GM15510 (cell line): ENCODE measurements around the gene HOXC4.

Source experiments
- POLR2A ChIP-seq: IDR thresholded peaks from 3 replicates; pipeline ENCODE4 v1.6.1; 2011; ENCODE audit warnings: borderline replicate concordance; ENCODE audit not compliant: insufficient read length; ENCODE audit errors: extremely low read depth

Gene HOXC4

DNA sequence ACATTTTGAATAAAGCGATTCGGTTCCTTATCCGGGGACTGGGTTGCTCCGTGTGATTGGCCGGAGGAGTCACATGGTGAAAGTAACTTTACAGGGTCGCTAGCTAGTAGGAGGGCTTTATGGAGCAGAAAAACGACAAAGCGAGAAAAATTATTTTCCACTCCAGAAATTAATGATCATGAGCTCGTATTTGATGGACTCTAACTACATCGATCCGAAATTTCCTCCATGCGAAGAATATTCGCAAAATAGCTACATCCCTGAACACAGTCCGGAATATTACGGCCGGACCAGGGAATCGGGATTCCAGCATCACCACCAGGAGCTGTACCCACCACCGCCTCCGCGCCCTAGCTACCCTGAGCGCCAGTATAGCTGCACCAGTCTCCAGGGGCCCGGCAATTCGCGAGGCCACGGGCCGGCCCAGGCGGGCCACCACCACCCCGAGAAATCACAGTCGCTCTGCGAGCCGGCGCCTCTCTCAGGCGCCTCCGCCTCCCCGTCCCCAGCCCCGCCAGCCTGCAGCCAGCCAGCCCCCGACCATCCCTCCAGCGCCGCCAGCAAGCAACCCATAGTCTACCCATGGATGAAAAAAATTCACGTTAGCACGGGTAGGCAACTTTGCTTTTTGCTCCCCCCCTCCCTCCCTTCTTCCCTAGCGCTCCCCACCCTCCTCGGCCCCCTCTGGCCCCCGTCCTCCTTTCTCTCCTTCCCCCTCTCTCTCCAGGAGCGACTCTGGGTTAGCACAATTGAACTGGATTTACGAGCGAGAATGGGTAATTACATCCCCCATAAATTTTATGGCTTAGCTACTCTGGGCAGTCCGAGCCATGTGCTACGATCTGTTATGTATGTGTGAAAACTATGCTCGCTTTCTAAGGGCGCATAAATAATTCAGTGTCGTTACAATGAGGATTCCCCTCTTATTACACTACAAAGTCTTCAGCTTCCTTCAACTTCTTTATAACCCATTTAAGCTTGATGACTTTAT lies at the start of gene HOXC4:
HOXC4 (plus strand) TSS at position 85 of the 991 bp plus-strand sequence; CDS start at position 173, 88 bp downstream.
- TF ChIP-seq POLR2A, result no peak

DNA sequence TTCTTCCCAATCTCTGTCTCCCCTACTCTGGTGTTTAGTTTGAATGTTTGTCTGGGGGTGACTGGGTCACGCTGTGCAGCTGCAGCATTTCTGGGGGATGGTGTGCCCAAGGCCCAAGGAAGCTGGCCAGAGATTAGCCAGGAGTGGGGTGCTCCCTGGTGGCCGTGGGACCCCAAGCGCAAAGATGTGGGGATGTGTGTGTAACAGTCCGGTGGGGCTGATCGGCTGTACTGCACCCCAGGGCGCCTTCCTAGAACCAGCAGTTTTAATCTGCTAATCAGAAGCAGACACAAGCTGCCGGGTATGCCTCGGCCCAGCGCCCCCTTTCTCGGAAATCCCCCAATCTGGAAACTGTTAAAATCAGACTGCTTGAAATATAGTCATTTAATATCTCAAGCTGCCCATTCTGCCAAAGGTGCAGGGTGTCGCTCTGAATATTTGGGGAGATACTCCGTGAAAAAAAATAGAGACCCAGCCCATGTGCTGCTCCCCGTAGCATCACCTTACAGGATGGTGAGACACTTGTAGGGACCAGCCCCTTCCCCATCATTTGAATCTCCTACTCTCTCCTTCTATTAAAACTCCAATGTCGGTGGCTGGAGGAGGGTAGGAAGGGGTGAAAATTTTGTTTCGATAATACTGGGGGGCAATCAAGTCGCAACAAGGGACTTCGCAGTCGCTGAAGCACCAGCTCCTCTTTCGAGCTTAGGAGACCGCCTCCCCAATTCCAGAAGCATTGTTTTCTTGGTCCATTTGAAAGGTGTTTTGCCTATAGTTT lies 49.4 kb upstream of the HOXC4 start:
- no peak for TF ChIP-seq POLR2A

DNA sequence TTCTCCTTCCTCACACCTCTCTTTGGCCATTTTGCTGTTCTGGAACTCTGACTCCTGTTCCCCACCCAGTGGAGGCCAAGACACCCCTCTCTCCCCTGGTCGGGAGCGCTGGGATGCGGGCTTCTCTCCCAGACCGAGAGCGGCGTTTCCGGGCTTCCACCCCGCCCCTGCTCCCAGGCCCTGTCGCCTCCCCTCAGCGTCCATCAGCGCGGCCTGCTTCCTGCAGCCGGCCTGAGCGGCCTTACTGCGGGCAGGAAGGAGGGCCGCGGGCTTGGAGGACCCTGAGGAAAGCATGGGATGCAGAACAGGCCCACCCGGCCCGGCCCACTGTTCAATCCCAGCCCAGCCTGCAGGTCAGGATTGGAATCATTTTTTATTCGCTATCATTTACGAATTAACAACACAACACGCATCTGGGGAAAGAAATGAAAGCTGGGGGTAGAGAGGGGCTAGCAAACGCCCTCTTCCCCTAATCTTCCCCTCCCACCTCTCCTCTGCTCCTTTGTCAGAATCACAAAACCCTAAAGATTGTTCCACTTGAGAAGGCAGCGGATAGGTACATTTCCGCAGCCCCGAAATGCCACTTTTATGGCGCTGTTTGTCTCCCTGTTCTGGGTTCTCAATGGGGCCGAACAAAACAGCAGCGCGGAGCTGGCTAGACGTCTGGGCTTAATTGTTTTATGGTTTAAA lies 48.6 kb upstream of the HOXC4 start:
- TF ChIP-seq POLR2A, result no peak

DNA sequence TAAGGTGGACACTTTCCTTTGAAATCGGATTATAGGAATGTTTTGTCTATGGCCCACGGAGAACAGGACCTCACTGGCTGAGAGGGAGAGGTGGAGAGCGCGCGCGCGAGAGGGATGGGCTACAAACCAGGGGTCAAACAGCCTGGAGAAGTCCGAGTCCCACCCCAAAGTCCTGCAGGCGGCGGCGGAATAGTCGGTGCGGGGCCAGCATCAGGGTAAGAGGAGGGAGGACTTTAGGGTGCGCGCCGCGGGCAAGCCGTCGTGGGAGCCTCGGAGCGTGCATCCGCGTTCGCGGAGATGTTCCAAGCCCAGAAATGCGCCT lies 48.1 kb upstream of the HOXC4 start:
- no peak for TF ChIP-seq POLR2A

DNA sequence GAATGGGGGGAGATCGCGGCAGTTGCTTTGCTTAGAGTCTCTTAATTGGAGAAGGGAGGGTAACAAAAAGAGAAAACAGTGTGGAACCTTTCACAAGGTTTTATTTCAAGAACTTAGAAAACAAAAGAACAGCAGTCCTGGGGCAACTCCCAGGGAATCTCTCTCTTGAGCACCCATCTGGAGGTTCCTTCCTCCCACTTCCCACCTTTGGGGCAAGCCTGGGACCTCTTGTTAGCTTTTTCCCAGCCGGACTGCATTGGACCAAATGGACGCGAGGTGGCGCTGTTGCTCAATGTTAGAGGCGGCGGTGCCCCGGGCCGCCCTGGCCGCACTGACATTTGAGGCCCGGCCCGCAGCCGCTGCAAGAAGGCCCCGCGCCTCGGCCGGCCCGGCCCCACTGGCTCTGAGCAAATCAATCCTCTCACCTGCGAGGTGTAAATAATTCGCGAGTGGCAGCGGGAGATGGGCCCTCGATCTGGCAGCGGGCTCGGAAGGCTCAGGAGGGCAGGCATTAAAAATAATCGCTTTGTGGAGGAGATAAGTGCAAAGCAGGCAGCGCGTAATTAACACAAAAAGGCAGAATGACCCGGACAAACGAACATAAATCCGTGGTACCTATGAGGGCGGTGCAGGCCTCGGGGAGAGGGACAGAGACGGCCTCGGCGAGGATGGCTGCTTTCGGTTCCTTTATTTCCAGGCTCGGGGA lies 47.6 kb upstream of the HOXC4 start:
- TF ChIP-seq POLR2A, result no peak

GRCh38 chr12:54006559-54007220 lies 46.9 kb upstream of the HOXC4 start:
- no peak for TF ChIP-seq POLR2A

DNA sequence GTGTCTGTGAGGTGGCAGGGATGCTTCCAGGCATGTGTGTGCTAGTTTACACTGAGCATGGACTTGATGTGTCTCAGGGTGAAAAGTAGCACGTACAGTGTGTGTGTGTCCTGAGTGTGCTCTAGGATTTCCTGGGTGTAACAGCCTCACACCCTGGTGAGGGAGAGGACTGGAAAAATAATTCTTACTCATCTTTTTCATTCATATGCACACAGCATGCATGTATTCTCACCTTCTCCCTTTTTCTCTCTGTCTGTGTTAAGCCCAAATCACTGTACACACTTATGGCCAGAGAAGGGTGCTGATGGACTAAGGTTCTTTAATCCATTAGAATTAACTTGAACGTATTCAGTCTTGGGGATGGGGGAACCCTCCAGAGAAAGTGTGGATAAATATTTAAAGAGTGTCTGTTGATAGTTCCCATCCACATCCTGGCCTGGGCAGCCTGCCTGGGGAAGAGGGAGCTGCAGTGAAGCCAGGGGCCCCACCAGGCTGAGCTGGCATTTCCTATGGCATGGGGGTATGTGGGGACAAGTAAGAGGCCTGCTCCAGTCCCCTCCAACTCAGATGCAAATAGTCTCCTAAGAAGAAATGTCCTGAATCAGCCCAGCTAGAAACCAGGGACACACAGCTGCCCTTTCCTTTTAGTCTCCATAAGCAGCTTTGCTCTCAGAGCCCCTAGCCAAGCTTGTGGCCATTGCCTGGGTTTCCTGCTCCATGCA lies 45.9 kb upstream of the HOXC4 start:
- TF ChIP-seq POLR2A, result no peak

DNA sequence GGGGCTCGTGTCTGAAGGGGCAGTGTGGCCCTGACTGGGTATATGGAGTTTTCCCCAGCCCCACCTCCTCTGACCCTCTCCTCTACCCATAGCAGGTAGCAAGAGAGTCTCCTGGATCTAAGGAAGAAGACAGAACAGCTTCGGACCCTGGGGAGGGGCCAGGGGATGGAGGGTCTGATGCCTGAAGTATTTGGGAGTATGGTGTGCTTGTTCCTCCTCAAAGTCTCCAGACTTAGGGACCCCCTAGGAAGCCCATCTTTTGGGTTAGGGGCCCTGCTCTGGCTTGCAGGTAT lies 45.4 kb upstream of the HOXC4 start:
- TF ChIP-seq POLR2A, result no peak

- TF ChIP-seq POLR2A, result no peak
These were observed 44.2 kb upstream of the HOXC4 start for GRCh38 chr12:54009171-54010052.

DNA sequence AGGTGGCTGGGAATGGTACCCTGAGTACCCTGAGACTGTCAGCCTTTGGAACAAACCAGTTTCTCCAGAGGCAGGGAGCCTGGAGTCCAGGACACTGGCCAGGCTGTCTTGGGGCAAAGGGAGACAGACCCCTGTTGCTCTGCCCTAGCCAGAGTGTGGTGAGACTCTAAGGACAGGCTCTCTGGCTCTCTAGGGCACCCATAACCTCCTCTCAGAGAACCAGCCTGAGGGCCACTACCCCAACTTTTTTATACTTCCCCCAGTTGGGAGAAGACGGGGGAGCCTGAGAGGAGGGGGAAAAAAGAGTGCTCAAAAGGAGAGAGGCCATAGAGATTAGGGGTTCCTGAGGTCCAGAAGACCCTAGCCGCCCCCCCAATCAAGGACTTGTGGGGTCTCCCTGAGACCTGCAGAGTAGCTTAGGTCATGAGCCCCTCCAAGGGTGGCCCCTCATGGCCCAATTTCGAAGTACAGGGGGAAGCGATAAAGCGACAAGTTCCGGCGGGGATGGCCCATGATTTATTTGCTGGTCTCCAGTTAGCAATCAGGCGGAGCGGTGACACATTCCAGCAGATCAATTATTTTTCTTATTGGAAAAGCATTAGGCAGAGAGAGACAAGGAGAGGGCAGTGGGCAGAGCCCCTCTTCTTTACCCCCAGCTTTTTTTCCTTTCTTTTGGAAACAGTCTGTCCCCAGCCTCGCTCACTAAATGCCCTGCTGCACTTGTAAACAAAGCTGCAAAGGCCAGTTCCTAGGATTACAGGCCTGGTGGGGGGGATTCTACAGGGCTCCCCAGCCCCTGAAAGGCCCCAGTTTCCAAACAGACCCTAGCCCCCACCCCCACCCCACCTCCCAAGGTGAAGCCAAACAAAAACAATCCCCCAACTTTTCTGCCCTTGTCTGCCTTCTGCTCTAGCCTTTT lies 43.3 kb upstream of the HOXC4 start:
- no peak for TF ChIP-seq POLR2A

DNA sequence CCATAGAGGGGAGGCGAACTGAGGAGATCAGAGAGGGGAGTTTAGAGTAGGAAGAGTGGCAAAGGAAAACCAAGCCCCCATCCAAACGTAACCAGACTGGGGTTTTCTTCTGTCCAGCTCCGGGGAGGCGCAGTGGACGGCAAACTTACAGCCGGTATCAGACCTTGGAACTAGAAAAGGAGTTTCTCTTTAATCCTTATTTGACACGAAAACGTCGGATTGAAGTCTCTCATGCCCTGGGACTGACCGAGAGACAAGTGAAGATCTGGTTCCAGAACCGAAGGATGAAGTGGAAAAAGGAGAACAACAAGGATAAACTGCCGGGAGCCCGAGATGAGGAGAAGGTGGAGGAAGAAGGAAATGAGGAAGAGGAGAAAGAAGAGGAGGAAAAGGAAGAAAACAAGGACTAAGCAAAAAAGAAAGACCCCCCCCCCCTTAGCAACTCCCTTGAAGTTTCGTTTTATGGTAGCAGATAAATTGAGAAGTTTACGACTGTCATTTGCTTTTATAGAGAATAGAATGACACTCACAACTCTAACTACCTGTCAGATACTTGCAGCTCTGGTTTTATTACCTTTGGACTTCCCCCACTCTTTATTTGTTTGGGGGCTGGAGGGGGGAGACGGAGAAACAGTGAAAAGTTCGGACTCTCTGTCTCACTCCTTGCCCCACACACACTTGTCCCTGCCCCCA lies 42.5 kb upstream of the HOXC4 start:
- TF ChIP-seq POLR2A, result no peak

DNA sequence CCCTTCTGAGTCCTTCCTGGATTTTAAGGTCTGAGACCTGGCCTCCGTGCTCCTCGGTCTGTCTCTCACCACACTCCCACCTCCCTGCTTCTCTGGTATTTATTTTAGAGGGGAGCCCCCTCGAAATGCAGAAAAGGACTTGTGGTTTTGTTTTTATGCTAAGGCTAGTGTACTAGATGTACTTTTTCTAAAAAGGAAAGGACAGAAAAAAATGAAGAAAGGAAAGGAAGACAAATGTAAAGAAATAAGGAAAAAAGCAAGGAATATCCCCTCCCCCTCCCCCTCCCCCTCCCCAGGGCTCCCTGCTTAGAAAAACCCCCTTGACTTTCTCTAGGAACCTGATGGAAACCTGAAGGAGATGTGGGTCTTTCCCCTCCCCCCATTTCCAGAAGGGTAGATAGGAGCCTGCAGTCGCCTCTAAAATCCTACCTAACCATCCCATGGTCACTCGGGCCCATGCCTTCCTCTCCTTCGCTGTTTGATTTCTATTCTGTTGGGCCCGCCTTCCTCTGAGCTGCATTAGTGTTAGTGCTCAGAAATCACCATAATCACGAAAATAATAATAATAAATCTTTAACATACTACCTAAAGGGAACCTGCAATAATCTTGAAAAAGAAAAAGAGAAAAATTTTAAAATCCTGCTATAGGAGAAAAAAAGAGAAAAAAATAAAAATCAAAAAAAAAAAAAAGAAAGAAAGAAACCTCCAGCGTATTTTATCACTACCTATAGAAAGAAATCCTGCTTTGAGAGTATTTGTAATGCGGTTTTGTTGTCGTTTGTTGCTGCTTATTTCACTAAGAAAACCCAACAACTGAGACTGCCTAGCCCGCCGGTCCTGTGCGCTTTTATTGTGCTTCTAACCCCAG lies 41.7 kb upstream of the HOXC4 start:
- TF ChIP-seq POLR2A, result no peak
